ENCODE data around the gene SAP30. TPM values are rescaled to one million over a fixed set of nuclear protein-coding genes. Genes with fewer than 3 reads are reported as not detected.

Gene SAP30
- total and polyA plus RNA-seq, 2 donors: 15.5 to 23.8 TPM

DNA sequence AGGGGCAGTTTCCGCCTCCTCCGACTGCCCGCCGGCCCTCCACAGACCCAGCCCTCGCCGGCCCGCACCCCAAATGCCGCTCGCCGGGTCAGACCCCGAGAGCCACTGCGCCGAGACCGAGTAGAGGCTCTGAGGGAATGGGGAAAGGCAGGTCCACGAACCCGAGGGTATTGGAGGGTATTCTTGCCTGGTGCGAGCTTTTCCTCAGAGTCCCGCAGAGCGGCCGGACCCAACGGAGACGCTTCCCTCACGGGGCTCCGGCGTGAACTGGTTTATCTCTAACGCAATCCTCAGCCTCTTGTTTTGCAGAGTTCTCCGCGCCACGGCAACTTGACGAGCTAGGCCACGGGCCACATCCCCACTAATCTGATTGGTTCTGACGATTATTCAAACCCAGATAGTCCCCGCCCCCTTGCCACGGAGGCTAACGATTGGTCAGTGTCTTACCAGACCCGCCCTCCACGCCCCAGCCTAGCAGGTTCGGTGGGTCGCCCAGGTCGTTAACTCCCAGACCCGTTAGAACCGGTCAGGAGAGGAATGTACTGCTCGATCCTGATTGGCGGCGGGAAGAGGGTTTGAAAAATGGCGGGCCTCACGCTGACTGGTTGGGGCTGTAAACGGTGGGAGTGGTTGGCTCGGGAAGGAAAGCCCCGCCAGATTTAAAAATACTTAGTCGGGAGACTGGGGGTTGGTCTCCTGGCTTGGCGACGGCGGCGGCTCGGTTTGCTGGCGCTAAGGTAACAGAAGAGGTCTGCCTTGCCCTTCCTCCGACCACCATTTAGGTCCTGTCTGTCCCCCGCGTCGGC, 36.5 kb upstream of the SAP30 start, which contains the start of gene HMGB2:
HMGB2 (minus strand) TSS at position 274 of the 806 bp plus-strand sequence. CDS start 709 bp downstream, outside the sequence.
- H3K36me3 ChIP-seq (ENCODE audit: control insufficient read depth in 2 of 2, insufficient read depth in 2 of 2, low read length in 1 of 2): peaks cover 0 to 38% of the 10 kb centered on the region in 2 donors
- H3K27ac ChIP-seq (ENCODE audit: low read depth in 1 of 2, low read length in 1 of 2): peak within 1 kb of the TSS; percentile 99 to 100
- H3K9me3 ChIP-seq (ENCODE audit: control insufficient read depth in 2 of 2, insufficient read depth in 1 of 2, low read length in 1 of 2): no peaks in the 10 kb centered on the region
- H3K27me3 ChIP-seq (ENCODE audit: control insufficient read depth in 2 of 2, insufficient read depth in 1 of 2, low read length in 1 of 2): no peaks in the 10 kb centered on the region
- WGBS: under 1% methylated on average over 61 of the region's 61 CpGs
- peaks cover 6 to 10% of the 10 kb centered on the region in 2 donors for H3K4me1 ChIP-seq (ENCODE audit: control insufficient read depth in 2 of 2, insufficient read depth in 2 of 2, low read length in 2 of 2)
- H3K4me3 ChIP-seq (ENCODE audit: low read length in 2 of 2): peak within 1 kb of the TSS; percentile 94 to 98
- peak; percentile 98 to 100 (median 100) for DNase-seq (ENCODE audit: low read depth in 6 of 9, low spot score in 9 of 9)

- Histone ChIP-seq H3K4me1 (ENCODE audit: control insufficient read depth in 2 of 2, insufficient read depth in 2 of 2, low read length in 2 of 2) (peaks cover 6 to 10% of the 10 kb centered on the region in 2 donors), H3K9me3 (ENCODE audit: control insufficient read depth in 2 of 2, insufficient read depth in 1 of 2, low read length in 1 of 2) (no peaks in the 10 kb centered on the region), H3K27ac (ENCODE audit: low read depth in 1 of 2, low read length in 1 of 2) (peak overlapping the region; percentile 61 to 99), H3K36me3 (ENCODE audit: control insufficient read depth in 2 of 2, insufficient read depth in 2 of 2, low read length in 1 of 2) (peaks cover 0 to 30% of the 10 kb centered on the region in 2 donors), H3K4me3 (ENCODE audit: low read length in 2 of 2) (peak overlapping the region; percentile 94 to 98), H3K27me3 (ENCODE audit: control insufficient read depth in 2 of 2, insufficient read depth in 1 of 2, low read length in 1 of 2) (no peaks in the 10 kb centered on the region)
- peak in 7 of 9 donors; percentile 37 to 79 (median 54) for DNase-seq (ENCODE audit: low read depth in 6 of 9, low spot score in 9 of 9)
- WGBS: 2% methylated on average over 52 of the region's 52 CpGs
Measured at GRCh38 chr4:173334891-173335752, 35.6 kb upstream of the SAP30 start.

DNA sequence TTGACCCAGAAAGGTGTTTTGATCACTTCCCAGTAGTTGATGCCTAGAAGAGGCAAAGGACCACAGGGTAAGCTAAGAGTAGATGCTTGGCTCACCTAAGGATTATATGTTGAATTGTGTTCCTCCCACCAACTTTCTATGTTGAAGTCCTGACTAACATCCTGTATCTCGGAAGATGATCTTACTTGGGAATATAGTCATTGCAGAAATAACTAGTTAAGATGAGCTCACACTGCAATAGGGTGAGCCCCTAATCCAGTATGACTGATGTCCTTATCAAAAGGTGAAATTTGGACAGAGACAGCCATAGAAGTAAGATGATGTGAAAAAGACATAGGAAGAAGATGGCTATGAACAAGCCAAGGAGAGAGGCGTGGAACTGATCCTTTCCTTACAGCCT, 33.3 kb upstream of the SAP30 start:
- over 99% methylated on average over 2 of the region's 2 CpGs for WGBS
- Histone ChIP-seq H3K27me3 (ENCODE audit: control insufficient read depth in 2 of 2, insufficient read depth in 1 of 2, low read length in 1 of 2) (no peaks in the 10 kb centered on the region), H3K27ac (ENCODE audit: low read depth in 1 of 2, low read length in 1 of 2) (no peak overlapping the region), H3K9me3 (ENCODE audit: control insufficient read depth in 2 of 2, insufficient read depth in 1 of 2, low read length in 1 of 2) (no peaks in the 10 kb centered on the region), H3K4me1 (ENCODE audit: control insufficient read depth in 2 of 2, insufficient read depth in 2 of 2, low read length in 2 of 2) (peaks cover 6% of the 10 kb centered on the region in 2 donors), H3K4me3 (ENCODE audit: low read length in 2 of 2) (no peak overlapping the region), H3K36me3 (ENCODE audit: control insufficient read depth in 2 of 2, insufficient read depth in 2 of 2, low read length in 1 of 2) (peaks cover 0 to 8% of the 10 kb centered on the region in 2 donors)
- DNase-seq (ENCODE audit: low read depth in 6 of 9, low spot score in 9 of 9): no peak

DNA sequence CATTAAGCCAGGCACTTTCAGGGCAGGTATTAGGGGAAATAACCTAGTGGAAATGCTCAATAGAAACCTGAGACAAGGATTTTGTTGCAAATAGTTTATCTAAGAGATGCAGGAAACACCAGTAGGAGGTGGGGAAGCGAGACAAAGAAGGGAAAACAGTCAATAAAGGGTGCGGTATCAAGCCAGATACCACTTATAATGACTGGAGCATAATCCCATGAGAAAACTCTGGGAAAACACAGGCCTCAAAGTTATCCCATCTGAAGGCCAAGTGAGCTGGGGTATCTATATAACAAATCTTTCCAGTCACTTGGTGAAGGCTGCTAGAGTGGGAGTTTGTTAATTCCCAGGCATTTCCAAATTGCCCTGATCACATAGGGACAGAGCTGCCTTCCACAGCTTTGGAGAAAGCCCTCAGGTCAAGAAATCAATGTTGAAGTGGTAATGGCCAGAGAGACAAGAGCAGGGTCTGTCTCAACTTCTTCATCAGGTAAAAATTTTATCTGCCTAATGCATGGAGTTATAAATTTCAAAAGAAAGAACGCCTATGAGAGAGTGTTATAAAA, 26.8 kb upstream of the SAP30 start:
- H3K36me3 ChIP-seq (ENCODE audit: control insufficient read depth in 2 of 2, insufficient read depth in 2 of 2, low read length in 1 of 2): peaks cover 0 to 3% of the 10 kb centered on the region in 2 donors
- no peaks in the 10 kb centered on the region for H3K9me3 ChIP-seq (ENCODE audit: control insufficient read depth in 2 of 2, insufficient read depth in 1 of 2, low read length in 1 of 2)
- H3K4me3 ChIP-seq (ENCODE audit: low read length in 2 of 2): no peak overlapping the region
- no peaks in the 10 kb centered on the region for H3K27me3 ChIP-seq (ENCODE audit: control insufficient read depth in 2 of 2, insufficient read depth in 1 of 2, low read length in 1 of 2)
- H3K4me1 ChIP-seq (ENCODE audit: control insufficient read depth in 2 of 2, insufficient read depth in 2 of 2, low read length in 2 of 2): no peaks in the 10 kb centered on the region
- DNase-seq (ENCODE audit: low read depth in 6 of 9, low spot score in 9 of 9): no peak
- 97% methylated on average over 3 of the region's 3 CpGs for WGBS
- H3K27ac ChIP-seq (ENCODE audit: low read depth in 1 of 2, low read length in 1 of 2): no peak overlapping the region

DNA sequence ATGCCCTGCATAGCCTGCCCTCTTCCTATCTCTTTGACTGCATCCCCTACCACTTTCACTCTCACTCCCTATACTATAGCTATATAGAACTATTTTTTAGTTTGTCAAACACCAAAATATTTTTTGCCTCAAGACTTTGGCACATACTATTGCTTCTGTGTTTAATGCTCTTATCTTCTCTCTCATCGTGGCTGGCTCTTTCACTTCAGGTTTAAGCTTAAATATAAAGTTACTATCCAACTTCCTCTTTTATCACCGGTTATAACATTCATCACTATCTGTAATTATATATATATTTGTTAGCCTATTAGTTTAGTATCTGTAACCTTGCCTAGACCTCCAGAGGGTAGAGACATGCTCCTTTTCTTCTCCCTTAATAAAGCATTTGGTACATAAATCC, 25.1 kb upstream of the SAP30 start:
- no peaks in the 10 kb centered on the region for H3K4me1 ChIP-seq (ENCODE audit: control insufficient read depth in 2 of 2, insufficient read depth in 2 of 2, low read length in 2 of 2)
- no peak overlapping the region for H3K4me3 ChIP-seq (ENCODE audit: low read length in 2 of 2)
- DNase-seq (ENCODE audit: low read depth in 6 of 9, low spot score in 9 of 9): no peak
- H3K36me3 ChIP-seq (ENCODE audit: control insufficient read depth in 2 of 2, insufficient read depth in 2 of 2, low read length in 1 of 2): peaks cover 0 to 3% of the 10 kb centered on the region in 2 donors
- WGBS: 6% methylated on average over 2 of the region's 2 CpGs
- no peaks in the 10 kb centered on the region for H3K27me3 ChIP-seq (ENCODE audit: control insufficient read depth in 2 of 2, insufficient read depth in 1 of 2, low read length in 1 of 2)
- no peaks in the 10 kb centered on the region for H3K9me3 ChIP-seq (ENCODE audit: control insufficient read depth in 2 of 2, insufficient read depth in 1 of 2, low read length in 1 of 2)
- no peak overlapping the region for H3K27ac ChIP-seq (ENCODE audit: low read depth in 1 of 2, low read length in 1 of 2)

DNA sequence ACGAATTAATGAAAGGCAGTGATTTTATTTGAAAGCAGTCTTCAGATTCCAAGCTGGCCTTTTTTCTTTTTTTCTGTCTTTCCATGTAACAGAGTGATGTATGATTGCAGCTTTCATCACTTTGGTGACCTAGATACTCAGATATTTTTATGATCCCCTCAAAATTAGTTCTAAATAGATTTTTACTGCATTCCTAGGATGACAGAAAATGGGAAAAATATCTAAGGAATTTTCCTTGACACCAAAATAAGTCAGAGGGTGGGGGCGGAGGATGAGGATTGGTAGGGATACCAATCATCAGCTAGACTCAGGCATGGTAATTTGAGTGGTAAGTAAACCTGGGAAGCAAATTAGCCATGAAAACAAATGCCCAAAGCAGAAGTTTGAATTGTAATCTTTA, 24.7 kb upstream of the SAP30 start:
- peaks cover 0 to 3% of the 10 kb centered on the region in 2 donors for H3K36me3 ChIP-seq (ENCODE audit: control insufficient read depth in 2 of 2, insufficient read depth in 2 of 2, low read length in 1 of 2)
- H3K4me3 ChIP-seq (ENCODE audit: low read length in 2 of 2): no peak overlapping the region
- H3K27ac ChIP-seq (ENCODE audit: low read depth in 1 of 2, low read length in 1 of 2): no peak overlapping the region
- no peaks in the 10 kb centered on the region for H3K9me3 ChIP-seq (ENCODE audit: control insufficient read depth in 2 of 2, insufficient read depth in 1 of 2, low read length in 1 of 2)
- H3K4me1 ChIP-seq (ENCODE audit: control insufficient read depth in 2 of 2, insufficient read depth in 2 of 2, low read length in 2 of 2): no peaks in the 10 kb centered on the region
- 96% methylated on average over 2 of the region's 2 CpGs for WGBS
- no peaks in the 10 kb centered on the region for H3K27me3 ChIP-seq (ENCODE audit: control insufficient read depth in 2 of 2, insufficient read depth in 1 of 2, low read length in 1 of 2)
- DNase-seq (ENCODE audit: low read depth in 6 of 9, low spot score in 9 of 9): no peak

DNA sequence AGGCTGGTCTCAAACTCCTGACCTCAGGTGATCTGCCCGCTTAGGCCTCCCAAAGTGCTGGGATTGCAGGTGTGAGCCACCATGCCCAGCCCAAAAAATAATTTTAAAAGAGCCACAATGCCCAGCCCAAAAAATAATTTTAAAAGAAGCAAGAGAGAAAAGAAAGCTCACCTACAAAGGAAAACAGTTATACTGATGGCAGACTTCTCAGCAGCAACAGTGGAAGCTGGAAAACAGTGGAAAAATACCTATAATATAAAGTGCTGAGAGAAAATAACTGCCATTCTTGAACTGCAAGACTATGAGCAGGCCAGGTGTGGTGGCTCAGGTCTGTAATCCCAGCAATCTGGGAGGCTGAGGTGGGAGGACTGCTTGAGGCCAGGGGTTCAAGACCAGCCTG, 23.3 kb upstream of the SAP30 start:
- H3K27ac ChIP-seq (ENCODE audit: low read depth in 1 of 2, low read length in 1 of 2): no peak overlapping the region
- no peaks in the 10 kb centered on the region for H3K9me3 ChIP-seq (ENCODE audit: control insufficient read depth in 2 of 2, insufficient read depth in 1 of 2, low read length in 1 of 2)
- peaks cover 0 to 3% of the 10 kb centered on the region in 2 donors for H3K36me3 ChIP-seq (ENCODE audit: control insufficient read depth in 2 of 2, insufficient read depth in 2 of 2, low read length in 1 of 2)
- WGBS: 96% methylated on average over 1 of the region's 1 CpG
- H3K27me3 ChIP-seq (ENCODE audit: control insufficient read depth in 2 of 2, insufficient read depth in 1 of 2, low read length in 1 of 2): no peaks in the 10 kb centered on the region
- H3K4me1 ChIP-seq (ENCODE audit: control insufficient read depth in 2 of 2, insufficient read depth in 2 of 2, low read length in 2 of 2): no peaks in the 10 kb centered on the region
- no peak for DNase-seq (ENCODE audit: low read depth in 6 of 9, low spot score in 9 of 9)
- no peak overlapping the region for H3K4me3 ChIP-seq (ENCODE audit: low read length in 2 of 2)

GRCh38 chr4:173357939-173358338, 12.8 kb upstream of the SAP30 start:
- Histone ChIP-seq H3K36me3 (ENCODE audit: control insufficient read depth in 2 of 2, insufficient read depth in 2 of 2, low read length in 1 of 2) (no peaks in the 10 kb centered on the region), H3K27ac (ENCODE audit: low read depth in 1 of 2, low read length in 1 of 2) (no peak overlapping the region), H3K4me3 (ENCODE audit: low read length in 2 of 2) (no peak overlapping the region), H3K27me3 (ENCODE audit: control insufficient read depth in 2 of 2, insufficient read depth in 1 of 2, low read length in 1 of 2) (no peaks in the 10 kb centered on the region), H3K4me1 (ENCODE audit: control insufficient read depth in 2 of 2, insufficient read depth in 2 of 2, low read length in 2 of 2) (no peaks in the 10 kb centered on the region), H3K9me3 (ENCODE audit: control insufficient read depth in 2 of 2, insufficient read depth in 1 of 2, low read length in 1 of 2) (no peaks in the 10 kb centered on the region)
- 96% methylated on average over 2 of the region's 2 CpGs for WGBS
- DNase-seq (ENCODE audit: low read depth in 6 of 9, low spot score in 9 of 9): no peak

All from thymus (tissue), 11 donors.